ENCODE measurements around the gene CDC42EP1. TPM values are rescaled to one million over a fixed set of nuclear protein-coding genes. Genes with fewer than 3 reads are reported as not detected.

The CDC42EP1 gene
- total and polyA plus RNA-seq, 2 donors (not counting 3 experiments of a cell fraction or from before 2014, with no cell fraction given): 82.2 to 141 TPM

- no peaks in the 10 kb centered on the region for H3K27me3 ChIP-seq (ENCODE audit: control insufficient read depth in 2 of 2, insufficient read depth in 2 of 2, low read length in 2 of 2)
- H3K9me3 ChIP-seq (replicated peaks; ENCODE audit: control insufficient read depth, insufficient read depth, low read length): no peaks in the 10 kb centered on the region
- CTCF ChIA-PET: interaction anchor here (0.7 to 5.0 kb wide), 5 partner anchors 8 to 44 kb away, joined by 3 to 16 read pairs (median 3); partner anchors contain the start of gene GGA1
- TSS peak; percentile 16 for BruUV-seq (replicated peaks)
- no peaks in the 10 kb centered on the region for H4K20me1 ChIP-seq (replicated peaks; ENCODE audit: control insufficient read depth, extremely low read depth, insufficient read depth, low read length)
- DNase-seq (ENCODE audit: low read depth, low spot score): no peak
- H2AFZ ChIP-seq (ENCODE audit: low read depth, low read length): no peak overlapping the region
- no peak for TF ChIP-seq MYC (IDR thresholded peaks at IDR 0.05; ENCODE audit: low read depth, low read length)
- TF ChIP-seq MAX (IDR thresholded peaks at IDR 0.05; ENCODE audit: insufficient read depth, insufficient read length): no peak
- no peak for TF ChIP-seq POLR2AphosphoS5 (IDR thresholded peaks at IDR 0.05; ENCODE audit: insufficient read depth, low read depth, low read length)
- TF ChIP-seq EZH2 (IDR thresholded peaks at IDR 0.05; ENCODE audit: borderline replicate concordance, low read depth, low read length, severe bottlenecking): no peak
- TF ChIP-seq POLR2A (IDR thresholded peaks at IDR 0.05; ENCODE audit: low read depth, low read length): no peak
- no peak for TF ChIP-seq JUN (IDR thresholded peaks at IDR 0.05; ENCODE audit: borderline replicate concordance, insufficient read depth, insufficient read length, low read depth)
- no peak for TF ChIP-seq CTCF (IDR thresholded peaks at IDR 0.05; ENCODE audit: extremely low read depth in 1 of 2, insufficient read depth in 1 of 2, low read depth in 1 of 2, low read length in 2 of 2)
- TF ChIP-seq GATA2 (IDR thresholded peaks at IDR 0.05; ENCODE audit: insufficient read depth, insufficient read length, low read depth, low read length): no peak
- TF ChIP-seq FOS (IDR thresholded peaks at IDR 0.05; ENCODE audit: borderline replicate concordance, insufficient read depth, low read length): no peak
- dilution Hi-C loops (cut with MboI; ENCODE audit: extremely low pct_ligation_motif_present, low sequenced_read_pairs): no loop called here
- peaks cover 2% of the 10 kb centered on the region for H3K79me2 ChIP-seq (ENCODE audit: control insufficient read depth, insufficient read depth, low read length)
- FAIRE-seq: no peak
- H3K9me1 ChIP-seq (replicated peaks; ENCODE audit: control insufficient read depth, extremely low read depth, insufficient read depth, low read length): no peaks in the 10 kb centered on the region
- H3K4me3 ChIP-seq (replicated peaks in 1 of 3; ENCODE audit: insufficient read depth in 1 of 3, low read depth in 1 of 3, low read length in 3 of 3): no peak overlapping the region
- POLR2A ChIA-PET: no interaction called here
- H3K9ac ChIP-seq (replicated peaks; ENCODE audit: extremely low read depth, insufficient read depth, low read length): no peak overlapping the region
- no peak overlapping the region for H3K4me2 ChIP-seq (ENCODE audit: insufficient read depth, low read length)
- no peak overlapping the region for H3K27ac ChIP-seq (ENCODE audit: insufficient read depth, low read depth, low read length)
- H3K36me3 ChIP-seq (ENCODE audit: control insufficient read depth in 2 of 2, extremely low read depth in 1 of 2, insufficient read depth in 2 of 2, low read length in 2 of 2): peaks cover 8 to 28% of the 10 kb centered on the region in 2 experiments
- no peaks in the 10 kb centered on the region for H3K4me1 ChIP-seq (ENCODE audit: control insufficient read depth, extremely low read depth, insufficient read depth, low read length)
- intact Hi-C loops (cut with micrococcal nuclease): no loop called here
Observed at GRCh38 chr22:37617431-37617830, 57.2 kb downstream of the CDC42EP1 start.

Measured in endothelial cell of umbilical vein (primary cell).